GM19395 (cell line): ENCODE results near the gene MAP3K14.
"Not testable (repeated sequence)": the region's sequence is repeated elsewhere in the genome, so short reads cannot be mapped to it uniquely, and the experiment has no call there.

Experiments used
- ATAC-seq: cut with Tn5 transposase; IDR thresholded peaks from one replicate; pipeline ENCODE4 v1.9.1; 2021; ENCODE audit warnings: mild to moderate bottlenecking, moderate library complexity; ENCODE audit not compliant: unreplicated experiment

The MAP3K14 gene

GRCh38 chr17:45261577-45262515, 55.0 kb downstream of the MAP3K14 start, which contains the start of gene SPATA32:
Gene SPATA32, minus strand, starts transcription at chr17:45262094. Its CDS starts 78 bp downstream, at chr17:45262016.
- ATAC-seq, result peak; percentile 70

- no peak for ATAC-seq
Measured at GRCh38 chr17:45260204-45260783, 56.5 kb downstream of the MAP3K14 start.

GRCh38 chr17:45258981-45259380, 57.8 kb downstream of the MAP3K14 start:
- ATAC-seq, result no peak

GRCh38 chr17:45257115-45257514, 59.7 kb downstream of the MAP3K14 start:
- ATAC-seq, result no peak

GRCh38 chr17:45256114-45256966, 60.5 kb downstream of the MAP3K14 start:
- ATAC-seq, result no peak

- no peak for ATAC-seq
Measured at GRCh38 chr17:45255358-45255757, 61.5 kb downstream of the MAP3K14 start.

- no peak for ATAC-seq
Measured at GRCh38 chr17:45253879-45254278, 62.9 kb downstream of the MAP3K14 start.

- ATAC-seq, result not testable (repeated sequence)
Measured at GRCh38 chr17:45253237-45253636, 63.6 kb downstream of the MAP3K14 start.

GRCh38 chr17:45251931-45252330, 64.9 kb downstream of the MAP3K14 start:
- no peak for ATAC-seq

- ATAC-seq, result peak; percentile 66
Measured at GRCh38 chr17:45248132-45248957, 68.5 kb downstream of the MAP3K14 start.

GRCh38 chr17:45247429-45248131, 69.2 kb downstream of the MAP3K14 start:
- peak; percentile 80 for ATAC-seq

- ATAC-seq, result no peak
Measured at GRCh38 chr17:45246861-45247428, 69.9 kb downstream of the MAP3K14 start.

- no peak for ATAC-seq
Measured at GRCh38 chr17:45246338-45246737, 70.5 kb downstream of the MAP3K14 start.

- no peak for ATAC-seq
Measured at GRCh38 chr17:45244725-45245656, 71.8 kb downstream of the MAP3K14 start.

- ATAC-seq, result no peak
Measured at GRCh38 chr17:45243750-45244149, 73.1 kb downstream of the MAP3K14 start.

GRCh38 chr17:45242029-45242414, 74.8 kb downstream of the MAP3K14 start:
- ATAC-seq, result no peak

- ATAC-seq, result no peak
Measured at GRCh38 chr17:45241328-45242028, 75.3 kb downstream of the MAP3K14 start.

GRCh38 chr17:45240905-45241327, 75.9 kb downstream of the MAP3K14 start:
- ATAC-seq, result no peak
